ENCODE measurements around the gene MOGAT3.

Gene MOGAT3

DNA sequence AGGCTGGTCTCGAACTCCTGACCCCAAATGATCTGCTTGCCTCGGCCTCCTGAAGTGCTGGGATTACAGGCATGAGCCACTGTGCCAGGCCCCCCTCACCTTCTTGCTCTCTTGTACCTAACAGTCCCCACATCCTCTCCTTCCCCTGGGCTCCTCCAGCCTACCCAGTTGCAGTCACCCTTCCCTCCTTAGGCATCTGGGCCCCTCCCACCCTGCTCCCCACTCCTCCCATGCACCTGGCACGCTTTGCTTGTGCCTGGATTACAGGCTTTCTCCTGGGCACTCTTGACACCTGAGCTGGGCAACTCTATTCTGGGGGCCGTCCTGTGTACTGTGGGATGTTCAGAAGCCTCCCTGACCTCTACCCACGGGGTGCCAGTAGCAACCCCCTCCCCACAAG, 33.8 kb upstream of the MOGAT3 start:
- H3K9ac ChIP-seq (ENCODE audit: low read length in 5 of 5) = no peak overlapping the region
- no peaks in the 10 kb centered on the region for H3K27me3 ChIP-seq (ENCODE audit: control insufficient read depth in 5 of 5, insufficient read depth in 4 of 5, low read length in 5 of 5)
- peaks cover 12 to 64% (median 46%) of the 10 kb centered on the region in 5 donors for H3K4me1 ChIP-seq (ENCODE audit: control insufficient read depth in 5 of 5, insufficient read depth in 5 of 5, low read length in 5 of 5)
- H3K9me3 ChIP-seq (ENCODE audit: control insufficient read depth in 5 of 5, low read length in 5 of 5) = no peaks in the 10 kb centered on the region
- no peak overlapping the region for H3K4me3 ChIP-seq (ENCODE audit: low read depth in 1 of 5, low read length in 5 of 5)
- peaks cover 0 to 28% (median 2%) of the 10 kb centered on the region in 5 donors for H3K36me3 ChIP-seq (ENCODE audit: control insufficient read depth in 5 of 5, insufficient read depth in 5 of 5, low read length in 5 of 5)
- no peak overlapping the region for H3K27ac ChIP-seq (ENCODE audit: low read depth, low read length)

DNA sequence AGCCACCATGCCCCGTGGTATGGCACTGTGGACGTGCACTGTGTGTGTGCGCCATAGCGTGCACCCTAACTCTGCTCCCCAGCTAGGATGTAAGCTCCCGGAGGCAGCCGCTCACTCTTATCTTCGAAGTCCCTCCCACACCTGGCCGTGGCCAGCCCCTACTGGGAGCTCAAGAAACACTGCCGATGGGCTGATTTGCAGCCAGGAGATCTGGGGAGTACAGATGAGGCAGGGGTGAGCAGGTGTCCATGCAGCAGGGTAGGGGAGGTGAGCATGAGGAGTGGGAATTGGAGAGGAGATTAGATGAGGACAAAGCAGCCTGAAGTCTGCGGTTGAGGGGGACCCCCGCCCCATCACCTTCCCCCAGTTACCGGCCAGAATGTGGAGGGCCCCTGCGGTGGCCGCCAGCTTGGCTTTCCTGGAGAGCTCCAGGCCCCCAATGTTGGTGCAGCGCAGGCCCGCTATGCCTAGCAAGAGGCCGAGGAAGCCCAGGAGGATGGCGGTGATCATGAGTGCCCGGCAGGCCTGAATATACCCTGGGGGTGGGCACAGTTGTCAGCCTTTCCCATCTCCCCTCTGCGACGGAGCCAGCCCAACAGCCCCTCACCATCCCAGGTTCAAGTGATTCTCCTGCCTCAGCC, 33.2 kb upstream of the MOGAT3 start:
- Histone ChIP-seq H3K9ac (ENCODE audit: low read length in 5 of 5) (no peak overlapping the region), H3K27me3 (ENCODE audit: control insufficient read depth in 5 of 5, insufficient read depth in 4 of 5, low read length in 5 of 5) (no peaks in the 10 kb centered on the region), H3K4me1 (ENCODE audit: control insufficient read depth in 5 of 5, insufficient read depth in 5 of 5, low read length in 5 of 5) (peaks cover 12 to 58% (median 40%) of the 10 kb centered on the region in 5 donors), H3K9me3 (ENCODE audit: control insufficient read depth in 5 of 5, low read length in 5 of 5) (no peaks in the 10 kb centered on the region), H3K4me3 (ENCODE audit: low read depth in 1 of 5, low read length in 5 of 5) (no peak overlapping the region), H3K36me3 (ENCODE audit: control insufficient read depth in 5 of 5, insufficient read depth in 5 of 5, low read length in 5 of 5) (peaks cover 0 to 26% (median 3%) of the 10 kb centered on the region in 5 donors), H3K27ac (ENCODE audit: low read depth, low read length) (no peak overlapping the region)

- H3K4me3 ChIP-seq (ENCODE audit: low read depth in 1 of 5, low read length in 5 of 5) = peak overlapping the region in 3 of 5 donors; percentile 6 to 49 (median 34)
- H3K27me3 ChIP-seq (ENCODE audit: control insufficient read depth in 5 of 5, insufficient read depth in 4 of 5, low read length in 5 of 5) = no peaks in the 10 kb centered on the region
- no peaks in the 10 kb centered on the region for H3K9me3 ChIP-seq (ENCODE audit: control insufficient read depth in 5 of 5, low read length in 5 of 5)
- H3K4me1 ChIP-seq (ENCODE audit: control insufficient read depth in 5 of 5, insufficient read depth in 5 of 5, low read length in 5 of 5) = peaks cover 4 to 40% (median 23%) of the 10 kb centered on the region in 5 donors
- peaks cover 0 to 37% (median 11%) of the 10 kb centered on the region in 5 donors for H3K36me3 ChIP-seq (ENCODE audit: control insufficient read depth in 5 of 5, insufficient read depth in 5 of 5, low read length in 5 of 5)
- H3K9ac ChIP-seq (ENCODE audit: low read length in 5 of 5) = peak overlapping the region in 1 of 5 donors; percentile 35
- no peak overlapping the region for H3K27ac ChIP-seq (ENCODE audit: low read depth, low read length)
Observed at GRCh38 chr7:101232141-101232850, 31.5 kb upstream of the MOGAT3 start.

GRCh38 chr7:101231644-101232043, 30.8 kb upstream of the MOGAT3 start:
- no peaks in the 10 kb centered on the region for H3K9me3 ChIP-seq (ENCODE audit: control insufficient read depth in 5 of 5, low read length in 5 of 5)
- H3K36me3 ChIP-seq (ENCODE audit: control insufficient read depth in 5 of 5, insufficient read depth in 5 of 5, low read length in 5 of 5) = peaks cover 0 to 42% (median 15%) of the 10 kb centered on the region in 5 donors
- H3K4me1 ChIP-seq (ENCODE audit: control insufficient read depth in 5 of 5, insufficient read depth in 5 of 5, low read length in 5 of 5) = peaks cover 1 to 34% (median 16%) of the 10 kb centered on the region in 5 donors
- H3K27me3 ChIP-seq (ENCODE audit: control insufficient read depth in 5 of 5, insufficient read depth in 4 of 5, low read length in 5 of 5) = no peaks in the 10 kb centered on the region
- H3K27ac ChIP-seq (ENCODE audit: low read depth, low read length) = no peak overlapping the region
- H3K4me3 ChIP-seq (ENCODE audit: low read depth in 1 of 5, low read length in 5 of 5) = peak overlapping the region in 3 of 5 donors; percentile 6 to 49 (median 34)
- H3K9ac ChIP-seq (ENCODE audit: low read length in 5 of 5) = no peak overlapping the region

GRCh38 chr7:101226721-101227120, 25.9 kb upstream of the MOGAT3 start:
- no peak overlapping the region for H3K4me3 ChIP-seq (ENCODE audit: low read depth in 1 of 5, low read length in 5 of 5)
- H3K9me3 ChIP-seq (ENCODE audit: control insufficient read depth in 5 of 5, low read length in 5 of 5) = no peaks in the 10 kb centered on the region
- H3K27ac ChIP-seq (ENCODE audit: low read depth, low read length) = no peak overlapping the region
- peaks cover 0 to 9% (median 4%) of the 10 kb centered on the region in 5 donors for H3K4me1 ChIP-seq (ENCODE audit: control insufficient read depth in 5 of 5, insufficient read depth in 5 of 5, low read length in 5 of 5)
- H3K9ac ChIP-seq (ENCODE audit: low read length in 5 of 5) = no peak overlapping the region
- peaks cover 0 to 64% (median 52%) of the 10 kb centered on the region in 5 donors for H3K36me3 ChIP-seq (ENCODE audit: control insufficient read depth in 5 of 5, insufficient read depth in 5 of 5, low read length in 5 of 5)
- H3K27me3 ChIP-seq (ENCODE audit: control insufficient read depth in 5 of 5, insufficient read depth in 4 of 5, low read length in 5 of 5) = no peaks in the 10 kb centered on the region

DNA sequence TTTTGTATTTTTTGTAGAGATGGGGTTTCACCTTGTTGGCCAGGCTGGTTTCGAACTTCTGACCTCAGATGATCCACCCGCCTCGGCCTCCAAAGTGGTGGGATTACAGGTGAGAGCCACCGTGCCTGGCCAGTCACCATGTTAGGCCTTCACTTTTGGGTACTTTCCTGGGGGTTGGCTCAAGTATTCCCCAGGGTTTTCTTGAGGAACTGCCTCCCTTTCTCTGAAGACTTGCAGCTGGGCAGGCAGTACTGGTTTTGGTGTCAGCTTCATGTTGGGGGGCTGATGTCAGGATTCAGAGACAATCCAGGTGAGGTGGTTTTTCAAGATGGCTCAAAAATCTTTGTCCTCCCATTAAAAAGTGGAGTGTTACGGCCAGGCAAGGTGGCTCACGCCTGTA, 24.8 kb upstream of the MOGAT3 start:
- H3K27ac ChIP-seq (ENCODE audit: low read depth, low read length) = no peak overlapping the region
- no peak overlapping the region for H3K9ac ChIP-seq (ENCODE audit: low read length in 5 of 5)
- H3K9me3 ChIP-seq (ENCODE audit: control insufficient read depth in 5 of 5, low read length in 5 of 5) = no peaks in the 10 kb centered on the region
- H3K4me3 ChIP-seq (ENCODE audit: low read depth in 1 of 5, low read length in 5 of 5) = no peak overlapping the region
- peaks cover 0 to 62% (median 53%) of the 10 kb centered on the region in 5 donors for H3K36me3 ChIP-seq (ENCODE audit: control insufficient read depth in 5 of 5, insufficient read depth in 5 of 5, low read length in 5 of 5)
- H3K4me1 ChIP-seq (ENCODE audit: control insufficient read depth in 5 of 5, insufficient read depth in 5 of 5, low read length in 5 of 5) = peaks cover 0 to 5% (median under 1%) of the 10 kb centered on the region in 5 donors
- H3K27me3 ChIP-seq (ENCODE audit: control insufficient read depth in 5 of 5, insufficient read depth in 4 of 5, low read length in 5 of 5) = no peaks in the 10 kb centered on the region

GRCh38 chr7:101223528-101223927, 22.7 kb upstream of the MOGAT3 start:
- Histone ChIP-seq H3K36me3 (ENCODE audit: control insufficient read depth in 5 of 5, insufficient read depth in 5 of 5, low read length in 5 of 5) (peaks cover 0 to 51% (median 47%) of the 10 kb centered on the region in 5 donors), H3K27me3 (ENCODE audit: control insufficient read depth in 5 of 5, insufficient read depth in 4 of 5, low read length in 5 of 5) (no peaks in the 10 kb centered on the region), H3K4me1 (ENCODE audit: control insufficient read depth in 5 of 5, insufficient read depth in 5 of 5, low read length in 5 of 5) (peaks cover 4 to 22% (median 18%) of the 10 kb centered on the region in 5 donors), H3K4me3 (ENCODE audit: low read depth in 1 of 5, low read length in 5 of 5) (no peak overlapping the region), H3K27ac (ENCODE audit: low read depth, low read length) (no peak overlapping the region), H3K9me3 (ENCODE audit: control insufficient read depth in 5 of 5, low read length in 5 of 5) (no peaks in the 10 kb centered on the region), H3K9ac (ENCODE audit: low read length in 5 of 5) (no peak overlapping the region)

- Histone ChIP-seq H3K4me3 (ENCODE audit: low read depth in 1 of 5, low read length in 5 of 5) (no peak overlapping the region), H3K9me3 (ENCODE audit: control insufficient read depth in 5 of 5, low read length in 5 of 5) (no peaks in the 10 kb centered on the region), H3K27me3 (ENCODE audit: control insufficient read depth in 5 of 5, insufficient read depth in 4 of 5, low read length in 5 of 5) (no peaks in the 10 kb centered on the region), H3K27ac (ENCODE audit: low read depth, low read length) (no peak overlapping the region), H3K9ac (ENCODE audit: low read length in 5 of 5) (no peak overlapping the region), H3K4me1 (ENCODE audit: control insufficient read depth in 5 of 5, insufficient read depth in 5 of 5, low read length in 5 of 5) (peaks cover 4 to 31% (median 22%) of the 10 kb centered on the region in 5 donors), H3K36me3 (ENCODE audit: control insufficient read depth in 5 of 5, insufficient read depth in 5 of 5, low read length in 5 of 5) (peaks cover 0 to 43% (median 40%) of the 10 kb centered on the region in 5 donors)
Observed at GRCh38 chr7:101222275-101222830, 21.5 kb upstream of the MOGAT3 start.

- Histone ChIP-seq H3K4me1 (ENCODE audit: control insufficient read depth in 5 of 5, insufficient read depth in 5 of 5, low read length in 5 of 5) (peaks cover 6 to 47% (median 36%) of the 10 kb centered on the region in 5 donors), H3K9me3 (ENCODE audit: control insufficient read depth in 5 of 5, low read length in 5 of 5) (no peaks in the 10 kb centered on the region), H3K36me3 (ENCODE audit: control insufficient read depth in 5 of 5, insufficient read depth in 5 of 5, low read length in 5 of 5) (peaks cover 0 to 36% (median 34%) of the 10 kb centered on the region in 5 donors), H3K27ac (ENCODE audit: low read depth, low read length) (no peak overlapping the region), H3K9ac (ENCODE audit: low read length in 5 of 5) (no peak overlapping the region), H3K4me3 (ENCODE audit: low read depth in 1 of 5, low read length in 5 of 5) (no peak overlapping the region), H3K27me3 (ENCODE audit: control insufficient read depth in 5 of 5, insufficient read depth in 4 of 5, low read length in 5 of 5) (no peaks in the 10 kb centered on the region)
Observed at GRCh38 chr7:101220295-101220694, 19.5 kb upstream of the MOGAT3 start.

Data from subcutaneous abdominal adipose tissue (tissue), 5 donors.